ENCODE measurements around the gene CLDN16. TPM values are rescaled to one million over a fixed set of nuclear protein-coding genes. Genes with fewer than 3 reads are reported as not detected.

The CLDN16 gene
- polyA plus RNA-seq, 3 donors = not detected

GRCh38 chr3:190382082-190382481 is 5.9 kb upstream of the CLDN16 start:
- no peak overlapping the region for H3K4me2 ChIP-seq (replicated peaks; ENCODE audit: extremely low read depth, low read length, poor library complexity, severe bottlenecking)
- H3K27me3 ChIP-seq (ENCODE audit: control insufficient read depth in 2 of 2, insufficient read depth in 2 of 2, low read length in 2 of 2) = no peaks in the 10 kb centered on the region
- H3K27ac ChIP-seq (ENCODE audit: low read depth in 1 of 2, low read length in 2 of 2) = no peak overlapping the region
- H3K4me3 Mint-ChIP-seq = no peak overlapping the region
- no peaks in the 10 kb centered on the region for H3K36me3 ChIP-seq (replicated peaks in 1 of 2; ENCODE audit: control insufficient read depth in 1 of 2, insufficient read depth in 2 of 2, low read length in 2 of 2)
- no peaks in the 10 kb centered on the region for H3K4me1 Mint-ChIP-seq
- H3K9me3 Mint-ChIP-seq = no peaks in the 10 kb centered on the region
- H3K4me1 ChIP-seq (ENCODE audit: control insufficient read depth in 1 of 2, insufficient read depth in 2 of 2, low read length in 2 of 2) = no peaks in the 10 kb centered on the region
- no peak overlapping the region for H3K9ac ChIP-seq (ENCODE audit: insufficient read depth, low read length, poor library complexity, severe bottlenecking)
- H3K4me3 ChIP-seq (replicated peaks in 1 of 3; ENCODE audit: low read depth in 2 of 3, low read length in 3 of 3) = no peak overlapping the region
- TF ChIP-seq CTCF (IDR thresholded peaks at IDR 0.05) = no peak
- no peak overlapping the region for H2AFZ ChIP-seq (ENCODE audit: insufficient read depth, low read depth, low read length, poor library complexity, severe bottlenecking)
- H3K27me3 Mint-ChIP-seq (ENCODE audit: low read depth in 3 of 3) = no peaks in the 10 kb centered on the region
- intact Hi-C loops (cut with micrococcal nuclease) = no loop called here
- H3K9me3 ChIP-seq (replicated peaks in 1 of 2; ENCODE audit: control insufficient read depth in 1 of 2, insufficient read depth in 1 of 2, low read length in 2 of 2) = no peaks in the 10 kb centered on the region
- DNase-seq = no peak
- no peaks in the 10 kb centered on the region for H4K20me1 ChIP-seq (ENCODE audit: insufficient read depth, low read length)
- no peak overlapping the region for H3K27ac Mint-ChIP-seq
- no peaks in the 10 kb centered on the region for H3K79me2 ChIP-seq (ENCODE audit: insufficient read depth, low read length)
- H3K36me3 Mint-ChIP-seq = no peaks in the 10 kb centered on the region

GRCh38 chr3:190384309-190384756 is 3.6 kb upstream of the CLDN16 start:
- H3K36me3 Mint-ChIP-seq = no peaks in the 10 kb centered on the region
- Histone ChIP-seq H3K27ac (ENCODE audit: low read depth in 1 of 2, low read length in 2 of 2) (no peak overlapping the region), H2AFZ (ENCODE audit: insufficient read depth, low read depth, low read length, poor library complexity, severe bottlenecking) (no peak overlapping the region), H3K9ac (ENCODE audit: insufficient read depth, low read length, poor library complexity, severe bottlenecking) (no peak overlapping the region), H3K4me2 (replicated peaks; ENCODE audit: extremely low read depth, low read length, poor library complexity, severe bottlenecking) (no peak overlapping the region), H3K79me2 (ENCODE audit: insufficient read depth, low read length) (no peaks in the 10 kb centered on the region), H3K4me3 (replicated peaks in 1 of 3; ENCODE audit: low read depth in 2 of 3, low read length in 3 of 3) (no peak overlapping the region), H3K4me1 (ENCODE audit: control insufficient read depth in 1 of 2, insufficient read depth in 2 of 2, low read length in 2 of 2) (no peaks in the 10 kb centered on the region), H3K9me3 (replicated peaks in 1 of 2; ENCODE audit: control insufficient read depth in 1 of 2, insufficient read depth in 1 of 2, low read length in 2 of 2) (no peaks in the 10 kb centered on the region), H3K27me3 (ENCODE audit: control insufficient read depth in 2 of 2, insufficient read depth in 2 of 2, low read length in 2 of 2) (no peaks in the 10 kb centered on the region), H4K20me1 (ENCODE audit: insufficient read depth, low read length) (no peaks in the 10 kb centered on the region), H3K36me3 (replicated peaks in 1 of 2; ENCODE audit: control insufficient read depth in 1 of 2, insufficient read depth in 2 of 2, low read length in 2 of 2) (no peaks in the 10 kb centered on the region)
- no peak overlapping the region for H3K27ac Mint-ChIP-seq
- H3K9me3 Mint-ChIP-seq = no peaks in the 10 kb centered on the region
- intact Hi-C loops (cut with micrococcal nuclease) = no loop called here
- DNase-seq = no peak
- no peaks in the 10 kb centered on the region for H3K4me1 Mint-ChIP-seq
- peaks cover 0 to 1% (median 0%) of the 10 kb centered on the region in 3 donors for H3K27me3 Mint-ChIP-seq (ENCODE audit: low read depth in 3 of 3)
- H3K4me3 Mint-ChIP-seq = no peak overlapping the region
- TF ChIP-seq CTCF (IDR thresholded peaks at IDR 0.05) = no peak
- no CpG with 5 or more reads among the region's 2 CpGs for WGBS (ENCODE audit: insufficient coverage)
